ENCODE measurements around the gene GPR45. TPM values are rescaled to one million over a fixed set of nuclear protein-coding genes. Genes with fewer than 3 reads are reported as not detected.

Gene GPR45
- total RNA-seq, 1 donor from 2014 or later = not detected

DNA sequence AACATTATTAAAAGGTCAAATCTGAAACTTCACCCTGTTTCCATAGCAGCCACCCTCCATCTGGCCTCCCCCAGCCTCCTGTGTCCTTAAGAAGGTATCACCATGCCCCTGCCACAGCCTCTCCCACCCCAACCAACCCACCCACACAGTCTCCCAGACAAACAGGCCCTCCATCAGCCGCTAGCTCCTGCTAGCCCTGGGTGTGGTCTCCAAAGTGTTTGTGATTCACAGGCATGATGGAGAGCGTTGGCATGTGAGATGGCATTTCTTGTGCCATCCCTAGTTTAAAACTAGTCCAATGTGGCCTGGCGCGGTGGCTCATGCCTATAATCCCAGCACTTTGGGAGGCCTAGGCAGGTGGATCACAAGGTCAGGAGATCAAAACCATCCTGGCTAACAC, 44.9 kb upstream of the GPR45 start:
- Histone ChIP-seq H3K4me2 (ENCODE audit: low read length) (no peak overlapping the region), H3K4me1 (ENCODE audit: insufficient read depth, low read length) (no peaks in the 10 kb centered on the region), H2AFZ (ENCODE audit: low read depth, low read length) (no peak overlapping the region), H3K4me3 (ENCODE audit: insufficient read depth, low read depth, low read length) (no peak overlapping the region), H3K9ac (ENCODE audit: low read length) (no peak overlapping the region), H4K20me1 (ENCODE audit: insufficient read depth, low read length) (no peaks in the 10 kb centered on the region), H3K27ac (ENCODE audit: low read depth, low read length) (no peak overlapping the region), H3K27me3 (ENCODE audit: insufficient read depth, low read length) (peaks cover 7% of the 10 kb centered on the region), H3K9me3 (ENCODE audit: insufficient read depth, low read depth, low read length) (no peaks in the 10 kb centered on the region), H3K79me2 (ENCODE audit: insufficient read depth, low read length) (no peaks in the 10 kb centered on the region), H3K36me3 (ENCODE audit: insufficient read depth, low read length) (no peaks in the 10 kb centered on the region)
- no peak overlapping the region for H3K4me3 Mint-ChIP-seq (ENCODE audit: unreplicated experiment)
- H3K4me1 Mint-ChIP-seq (ENCODE audit: low read depth, unreplicated experiment) = peaks cover 2% of the 10 kb centered on the region
- no peak for DNase-seq (ENCODE audit: low read depth)
- H3K27ac Mint-ChIP-seq (ENCODE audit: unreplicated experiment) = no peak overlapping the region
- peaks cover 14% of the 10 kb centered on the region for H3K9me3 Mint-ChIP-seq (ENCODE audit: unreplicated experiment)
- H3K36me3 Mint-ChIP-seq (ENCODE audit: low read depth, unreplicated experiment) = no peaks in the 10 kb centered on the region
- no peak for FAIRE-seq
- no peak for TF ChIP-seq EZH2 (IDR thresholded peaks at IDR 0.05; ENCODE audit: insufficient read depth, low read length)
- TF ChIP-seq, protein P1, sequence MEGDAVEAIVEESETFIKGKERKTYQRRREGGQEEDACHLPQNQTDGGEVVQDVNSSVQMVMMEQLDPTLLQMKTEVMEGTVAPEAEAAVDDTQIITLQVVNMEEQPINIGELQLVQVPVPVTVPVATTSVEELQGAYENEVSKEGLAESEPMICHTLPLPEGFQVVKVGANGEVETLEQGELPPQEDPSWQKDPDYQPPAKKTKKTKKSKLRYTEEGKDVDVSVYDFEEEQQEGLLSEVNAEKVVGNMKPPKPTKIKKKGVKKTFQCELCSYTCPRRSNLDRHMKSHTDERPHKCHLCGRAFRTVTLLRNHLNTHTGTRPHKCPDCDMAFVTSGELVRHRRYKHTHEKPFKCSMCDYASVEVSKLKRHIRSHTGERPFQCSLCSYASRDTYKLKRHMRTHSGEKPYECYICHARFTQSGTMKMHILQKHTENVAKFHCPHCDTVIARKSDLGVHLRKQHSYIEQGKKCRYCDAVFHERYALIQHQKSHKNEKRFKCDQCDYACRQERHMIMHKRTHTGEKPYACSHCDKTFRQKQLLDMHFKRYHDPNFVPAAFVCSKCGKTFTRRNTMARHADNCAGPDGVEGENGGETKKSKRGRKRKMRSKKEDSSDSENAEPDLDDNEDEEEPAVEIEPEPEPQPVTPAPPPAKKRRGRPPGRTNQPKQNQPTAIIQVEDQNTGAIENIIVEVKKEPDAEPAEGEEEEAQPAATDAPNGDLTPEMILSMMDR (IDR thresholded peaks at IDR 0.05; ENCODE audit: insufficient read depth, low read depth, low read length) = no peak
- peaks cover 10% of the 10 kb centered on the region for H3K27me3 Mint-ChIP-seq (ENCODE audit: low read depth, unreplicated experiment)

DNA sequence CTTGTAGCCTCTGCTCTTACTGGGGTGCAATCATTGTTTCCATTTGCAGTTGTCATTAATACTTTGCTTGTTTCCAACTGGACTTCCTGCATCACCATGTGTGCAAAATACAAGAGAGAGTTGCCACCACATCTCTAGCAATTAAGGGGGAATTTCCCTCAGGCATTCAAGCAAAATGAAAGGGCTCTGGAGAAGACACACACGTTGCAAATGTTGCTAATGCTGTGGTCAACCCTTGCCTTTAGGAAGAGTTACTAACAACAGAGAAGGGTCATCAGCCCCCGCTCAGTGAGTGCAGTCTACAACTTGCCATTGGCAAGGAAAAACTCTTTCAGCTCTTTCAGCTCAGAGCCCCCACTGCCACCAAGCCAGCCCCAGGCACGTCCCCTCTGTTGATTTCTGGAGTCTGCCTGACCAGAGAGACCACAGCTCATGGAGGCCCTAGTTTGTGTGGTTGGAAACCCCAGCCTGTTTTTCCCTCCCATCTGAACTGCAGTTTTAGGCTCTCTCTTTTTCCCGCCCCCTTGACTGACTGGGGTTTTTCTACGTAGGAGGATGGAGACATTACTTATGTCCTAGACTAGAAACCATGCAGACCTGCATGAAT, 25.9 kb upstream of the GPR45 start:
- H3K36me3 Mint-ChIP-seq (ENCODE audit: low read depth, unreplicated experiment) = no peaks in the 10 kb centered on the region
- FAIRE-seq = no peak

DNA sequence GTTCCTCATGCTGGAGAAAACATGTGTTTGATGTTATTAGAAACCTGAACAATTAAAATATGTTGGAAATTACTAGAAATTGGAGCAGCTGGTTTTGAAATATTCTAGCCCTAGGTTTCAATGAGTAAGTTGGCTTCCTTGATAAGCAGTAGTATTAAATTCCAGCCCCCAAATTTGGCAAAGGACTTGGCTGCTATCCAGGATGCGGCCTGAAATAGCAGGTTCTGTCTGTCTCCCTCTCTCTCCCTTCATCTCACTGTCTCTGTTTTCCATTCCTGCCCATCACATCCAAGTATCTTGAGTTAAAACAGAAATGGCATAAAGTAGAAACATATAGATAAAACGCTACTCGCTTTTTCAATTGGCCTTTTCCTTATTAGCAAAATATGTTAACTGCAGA, 20.9 kb upstream of the GPR45 start:
- FAIRE-seq (no peak), DNase-seq (ENCODE audit: low read depth) (no peak)
- H2AFZ ChIP-seq (ENCODE audit: low read depth, low read length) = no peak overlapping the region
- H3K4me1 ChIP-seq (ENCODE audit: insufficient read depth, low read length) = no peaks in the 10 kb centered on the region
- Mint-ChIP-seq H3K9me3 (ENCODE audit: unreplicated experiment) (peaks cover 3% of the 10 kb centered on the region), H3K36me3 (ENCODE audit: low read depth, unreplicated experiment) (no peaks in the 10 kb centered on the region), H3K4me1 (ENCODE audit: low read depth, unreplicated experiment) (no peaks in the 10 kb centered on the region), H3K4me3 (ENCODE audit: unreplicated experiment) (no peak overlapping the region), H3K27me3 (ENCODE audit: low read depth, unreplicated experiment) (peaks cover 19% of the 10 kb centered on the region), H3K27ac (ENCODE audit: unreplicated experiment) (no peak overlapping the region)
- no peak overlapping the region for H3K9ac ChIP-seq (ENCODE audit: low read length)
- no peak for TF ChIP-seq EZH2 (IDR thresholded peaks at IDR 0.05; ENCODE audit: insufficient read depth, low read length)
- TF ChIP-seq, protein P1 (IDR thresholded peaks at IDR 0.05; ENCODE audit: insufficient read depth, low read depth, low read length) = no peak
- no peak overlapping the region for H3K4me3 ChIP-seq (ENCODE audit: insufficient read depth, low read depth, low read length)
- H3K4me2 ChIP-seq (ENCODE audit: low read length) = no peak overlapping the region
- H3K9me3 ChIP-seq (ENCODE audit: insufficient read depth, low read depth, low read length) = no peaks in the 10 kb centered on the region
- H4K20me1 ChIP-seq (ENCODE audit: insufficient read depth, low read length) = no peaks in the 10 kb centered on the region
- H3K36me3 ChIP-seq (ENCODE audit: insufficient read depth, low read length) = no peaks in the 10 kb centered on the region
- H3K27me3 ChIP-seq (ENCODE audit: insufficient read depth, low read length) = peaks cover 2% of the 10 kb centered on the region
- H3K79me2 ChIP-seq (ENCODE audit: insufficient read depth, low read length) = no peaks in the 10 kb centered on the region
- H3K27ac ChIP-seq (ENCODE audit: low read depth, low read length) = no peak overlapping the region

More for the DNA sequence above, 25.9 kb upstream of the GPR45 start:
- Histone ChIP-seq H3K36me3 (ENCODE audit: insufficient read depth, low read length) (no peaks in the 10 kb centered on the region), H3K9me3 (ENCODE audit: insufficient read depth, low read depth, low read length) (no peaks in the 10 kb centered on the region), H4K20me1 (ENCODE audit: insufficient read depth, low read length) (no peaks in the 10 kb centered on the region), H2AFZ (ENCODE audit: low read depth, low read length) (no peak overlapping the region), H3K4me1 (ENCODE audit: insufficient read depth, low read length) (no peaks in the 10 kb centered on the region), H3K4me2 (ENCODE audit: low read length) (no peak overlapping the region), H3K27ac (ENCODE audit: low read depth, low read length) (no peak overlapping the region), H3K79me2 (ENCODE audit: insufficient read depth, low read length) (no peaks in the 10 kb centered on the region), H3K27me3 (ENCODE audit: insufficient read depth, low read length) (no peaks in the 10 kb centered on the region), H3K4me3 (ENCODE audit: insufficient read depth, low read depth, low read length) (no peak overlapping the region), H3K9ac (ENCODE audit: low read length) (no peak overlapping the region)
- Mint-ChIP-seq H3K4me1 (ENCODE audit: low read depth, unreplicated experiment) (no peaks in the 10 kb centered on the region), H3K9me3 (ENCODE audit: unreplicated experiment) (peaks cover 3% of the 10 kb centered on the region), H3K27ac (ENCODE audit: unreplicated experiment) (no peak overlapping the region), H3K4me3 (ENCODE audit: unreplicated experiment) (no peak overlapping the region), H3K27me3 (ENCODE audit: low read depth, unreplicated experiment) (peaks cover 8% of the 10 kb centered on the region)
- DNase-seq (ENCODE audit: low read depth) = no peak
- TF ChIP-seq EZH2 (IDR thresholded peaks at IDR 0.05; ENCODE audit: insufficient read depth, low read length) = no peak
